H9 (cell line): ENCODE measurements around the gene SOCS6. TPM values are rescaled to one million over a fixed set of nuclear protein-coding genes. Genes with fewer than 3 reads are reported as not detected.

ENCODE experiments used
- DNase-seq: peaks from one replicate; pipeline ENCODE4 v3.0.0-alpha.2; 2017
- H2AFZ ChIP-seq: one replicate; pipeline ENCODE4 v1.6.1; 2013; ENCODE audit warnings: mild to moderate bottlenecking, low read length, control low read depth, moderate library complexity
- H2AK5ac ChIP-seq: 2 replicates; pipeline ENCODE4 v1.6.1; 2013; ENCODE audit warnings: low read length, control low read depth, mixed read lengths; ENCODE audit not compliant: insufficient read length
- H2BK120ac ChIP-seq: one replicate; pipeline ENCODE4 v1.6.1; 2013; ENCODE audit warnings: low read depth, mild to moderate bottlenecking, low read length, control low read depth, inconsistent platforms; ENCODE audit not compliant: poor library complexity, severe bottlenecking
- H2BK12ac ChIP-seq: 2 replicates; pipeline ENCODE4 v1.6.1; 2013; ENCODE audit warnings: low read length, control low read depth, mixed read lengths, low read depth; ENCODE audit not compliant: insufficient read length
- H2BK15ac ChIP-seq: 2 replicates; pipeline ENCODE4 v1.6.1; 2013; ENCODE audit warnings: low read depth, low read length, control low read depth
- H2BK20ac ChIP-seq: one replicate; pipeline ENCODE4 v1.6.1; 2013; ENCODE audit warnings: low read depth, mild to moderate bottlenecking, low read length, control low read depth, inconsistent platforms; ENCODE audit not compliant: poor library complexity, severe bottlenecking
- H2BK5ac ChIP-seq: 2 replicates; pipeline ENCODE4 v1.6.1; 2013; ENCODE audit warnings: low read length, control low read depth, mixed read lengths; ENCODE audit not compliant: insufficient read length
- H3K14ac ChIP-seq: 2 replicates; pipeline ENCODE4 v1.6.1; 2013; ENCODE audit warnings: low read length, control low read depth; ENCODE audit not compliant: insufficient read depth
- H3K18ac ChIP-seq: 2 replicates; pipeline ENCODE4 v1.6.1; 2013; ENCODE audit warnings: low read depth, mild to moderate bottlenecking, mixed read lengths, low read length, control low read depth; ENCODE audit not compliant: insufficient read length
- H3K23ac ChIP-seq: 2 replicates; pipeline ENCODE4 v1.6.1; 2013; ENCODE audit warnings: low read length, control low read depth, mixed read lengths, low read depth; ENCODE audit not compliant: insufficient read length
- H3K23me2 ChIP-seq: 2 replicates; pipeline ENCODE4 v1.6.1; 2013; ENCODE audit warnings: low read depth, mild to moderate bottlenecking, mixed read lengths, low read length, control low read depth; ENCODE audit not compliant: insufficient read length, poor library complexity, severe bottlenecking
- H3K27ac ChIP-seq: 2 replicates; pipeline ENCODE4 v1.5.1; 2013; ENCODE audit warnings: low read length, control low read depth, mixed read lengths, low read depth; ENCODE audit not compliant: insufficient read length
- H3K27me3 ChIP-seq: 2 replicates; pipeline ENCODE4 v1.6.1; 2013; ENCODE audit warnings: low read length, control low read depth, inconsistent platforms; ENCODE audit not compliant: insufficient read depth
- H3K4ac ChIP-seq: 2 replicates; pipeline ENCODE4 v1.6.1; 2013; ENCODE audit warnings: low read depth, mild to moderate bottlenecking, control low read depth, inconsistent platforms, low read length, moderate library complexity
- H3K4me1 ChIP-seq: 2 replicates; pipeline ENCODE4 v1.6.1; 2013; ENCODE audit warnings: low read length, control low read depth, inconsistent platforms; ENCODE audit not compliant: insufficient read depth
- H3K4me2 ChIP-seq: 2 replicates; pipeline ENCODE4 v1.6.1; 2013; ENCODE audit warnings: low read length, control low read depth, mixed read lengths; ENCODE audit not compliant: insufficient read length, insufficient read depth
- H3K56ac ChIP-seq: 2 replicates; pipeline ENCODE4 v1.6.1; 2013; ENCODE audit warnings: low read depth, mild to moderate bottlenecking, mixed read lengths, low read length, control low read depth; ENCODE audit not compliant: insufficient read length
- H3K79me1 ChIP-seq: 2 replicates; pipeline ENCODE4 v1.6.1; 2013; ENCODE audit warnings: low read depth, mild to moderate bottlenecking, moderate library complexity, low read length, control low read depth, inconsistent platforms; ENCODE audit not compliant: insufficient read depth, poor library complexity, severe bottlenecking
- H3K79me2 ChIP-seq: 2 replicates; pipeline ENCODE4 v1.6.1; 2013; ENCODE audit warnings: low read length, control low read depth, inconsistent platforms; ENCODE audit not compliant: insufficient read depth
- H3K9ac ChIP-seq: 2 replicates; pipeline ENCODE4 v1.6.1; 2013; ENCODE audit warnings: low read length, control low read depth, mixed read lengths; ENCODE audit not compliant: insufficient read length; ENCODE audit errors: extremely low read depth
- H3K9me3 ChIP-seq: one replicate; pipeline ENCODE4 v1.6.1; 2013; ENCODE audit warnings: low read depth, low read length, inconsistent platforms; ENCODE audit not compliant: control insufficient read depth
- H3T11ph ChIP-seq: one replicate; pipeline ENCODE4 v1.6.1; 2013; ENCODE audit warnings: mild to moderate bottlenecking, low read length, control low read depth, inconsistent platforms
- H4K20me1 ChIP-seq: one replicate; pipeline ENCODE4 v1.6.1; 2013; ENCODE audit not compliant: control insufficient read depth, insufficient read length, insufficient read depth
- H4K5ac ChIP-seq: 2 replicates; pipeline ENCODE4 v1.6.1; 2013; ENCODE audit warnings: low read depth, mild to moderate bottlenecking, mixed read lengths, low read length, control low read depth; ENCODE audit not compliant: insufficient read length
- H4K8ac ChIP-seq: replicated peaks from 2 replicates; pipeline ENCODE4 v1.6.1; 2013; ENCODE audit warnings: low read length, control low read depth, mixed read lengths, low read depth; ENCODE audit not compliant: insufficient read length
- H4K91ac ChIP-seq: 2 replicates; pipeline ENCODE4 v1.6.1; 2013; ENCODE audit warnings: low read depth, mild to moderate bottlenecking, moderate library complexity, mixed read lengths, low read length, control low read depth; ENCODE audit not compliant: insufficient read length
- H3K27ac Mint-ChIP-seq, 3 experiments: 2 replicates in 2 of 3; 3 replicates in 1 of 3; pipeline ENCODE4 v1.8.0; 2020 to 2021; ENCODE audit warnings: mixed read lengths in 3 of 3, mild to moderate bottlenecking in 1 of 3, moderate library complexity in 1 of 3
- H3K27me3 Mint-ChIP-seq: 2 replicates; pipeline ENCODE4 v1.8.0; 2021; ENCODE audit warnings: low read depth, mild to moderate bottlenecking, moderate library complexity, mixed read lengths
- H3K36me3 Mint-ChIP-seq, 3 experiments: 2 replicates in 2 of 3; 3 replicates in 1 of 3; pipeline ENCODE4 v1.8.0; 2020 to 2021; ENCODE audit warnings: low read depth in 3 of 3, mixed read lengths in 3 of 3; ENCODE audit not compliant: insufficient read depth in 1 of 3
- H3K4me1 Mint-ChIP-seq, 2 experiments: 2 replicates each; pipeline ENCODE4 v1.8.0; 2020; ENCODE audit warnings: mixed read lengths in 2 of 2
- H3K4me3 Mint-ChIP-seq, 2 experiments: 2 replicates in 1 of 2; 3 replicates in 1 of 2; pipeline ENCODE4 v1.8.0; 2020 to 2021; ENCODE audit warnings: mild to moderate bottlenecking in 2 of 2, mixed read lengths in 2 of 2, moderate library complexity in 1 of 2
- H3K9me3 Mint-ChIP-seq, 2 experiments: 2 replicates in 1 of 2; 3 replicates in 1 of 2; pipeline ENCODE4 v1.8.0; 2020; ENCODE audit warnings: mild to moderate bottlenecking in 2 of 2, mixed read lengths in 2 of 2, moderate library complexity in 1 of 2
- WGBS: extraction: QIAGEN DNeasy Blood & Tissue Kit; methylation state at CpG from one replicate; pipeline ENCODE4 v1.1.7; 2013; ENCODE audit warnings: missing lambda C conversion rate, low lambda C conversion rate, mixed read lengths; ENCODE audit not compliant: insufficient read length; ENCODE audit errors: extremely low coverage; 5-methylcytosine and 5-hydroxymethylcytosine counted together
- total RNA-seq: library from RNA; stranded (reverse); gene quantifications from 2 replicates; pipeline ENCODE4 v1.2.1, GENCODE V29; 2021
- TF ChIP-seq, protein P1 (sequence below): fragments of 200-600 bp; sonication (generic); conservative IDR thresholded peaks from 3 replicates; pipeline ENCODE4 v1.8.0; 2021; ENCODE audit warnings: antibody characterized with exemption, mild to moderate bottlenecking

SOCS6 gene
- total RNA-seq, 1 experiment from 2014 or later, result 24.5 TPM

DNA sequence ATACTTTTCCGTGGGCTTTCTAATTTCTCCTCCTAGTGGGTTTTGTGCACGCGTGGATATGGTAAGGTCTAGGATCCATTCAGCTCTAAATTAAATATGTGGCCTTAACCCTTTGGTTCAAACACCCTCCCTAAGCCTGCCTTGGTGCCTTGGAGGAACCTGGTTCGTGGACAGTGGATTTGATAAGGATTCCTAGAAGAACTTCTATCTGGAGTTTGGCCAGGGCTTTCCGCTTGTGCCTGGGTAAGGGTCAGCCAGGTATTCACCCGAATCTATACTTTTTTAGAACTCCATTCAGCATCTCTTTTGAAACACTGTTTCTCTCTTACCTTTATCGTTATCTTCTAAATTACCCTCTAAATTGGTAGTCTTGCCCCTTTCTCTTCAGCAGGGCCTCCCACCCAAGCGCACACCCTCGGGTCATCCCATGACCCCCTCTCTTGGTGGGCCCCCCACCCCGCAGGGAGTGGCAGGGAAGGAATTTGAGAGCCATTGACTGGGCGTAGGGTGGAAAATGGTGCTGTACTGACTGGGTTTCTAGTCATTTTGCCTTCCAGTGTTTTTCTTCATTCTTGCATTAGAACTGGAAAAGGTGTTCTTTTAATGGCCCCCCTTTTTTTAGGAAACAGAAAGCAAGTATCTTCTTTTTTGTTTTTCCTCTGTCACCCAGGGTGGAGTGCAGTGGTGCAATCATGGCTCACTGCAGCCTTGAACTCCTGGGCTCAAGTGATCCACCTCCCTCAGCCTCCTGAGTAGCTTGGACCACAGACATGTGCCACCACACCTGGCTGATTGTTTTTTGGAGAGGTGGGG, 1.8 kb downstream of the SOCS6 start:
- H2AK5ac ChIP-seq, result no peak overlapping the region
- no peak overlapping the region for H2BK5ac ChIP-seq
- no peak overlapping the region for H3T11ph ChIP-seq
- no peaks in the 10 kb centered on the region; the same call in 1 of the 2 replicates for H3K4me1 ChIP-seq
- Mint-ChIP-seq H3K9me3 (peaks cover 0 to 2% of the 10 kb centered on the region in 2 experiments; a peak in 1 of 5 replicates), H3K4me1 (peaks cover 41% of the 10 kb centered on the region in 2 experiments), H3K4me3 (peak overlapping the region; percentile 90 to 96), H3K27me3 (no peaks in the 10 kb centered on the region), H3K27ac (peak overlapping the region in 1 of 3 experiments; percentile 52; a peak in 2 of 7 replicates), H3K36me3 (peaks cover 0 to 4% (median 1%) of the 10 kb centered on the region in 3 experiments; a peak in 1 of 7 replicates)
- no peak overlapping the region for H2BK120ac ChIP-seq
- H2AFZ ChIP-seq, result no peak overlapping the region
- DNase-seq, result no peak
- H3K23me2 ChIP-seq, result peaks cover 9% of the 10 kb centered on the region
- H4K5ac ChIP-seq, result no peak overlapping the region
- no peak overlapping the region for H4K91ac ChIP-seq
- no peak overlapping the region for H3K56ac ChIP-seq
- H3K18ac ChIP-seq, result no peak overlapping the region
- H2BK15ac ChIP-seq, result no peak overlapping the region
- H3K79me1 ChIP-seq, result no peaks in the 10 kb centered on the region
- H3K23ac ChIP-seq, result no peak overlapping the region
- no peak overlapping the region for H3K14ac ChIP-seq
- no peaks in the 10 kb centered on the region for H3K9me3 ChIP-seq
- no peak overlapping the region for H3K9ac ChIP-seq
- H3K4me2 ChIP-seq, result peak overlapping the region; percentile 61
- WGBS, result no CpG with 5 or more reads among the region's 11 CpGs
- peaks cover 40% of the 10 kb centered on the region for H3K79me2 ChIP-seq
- no peaks in the 10 kb centered on the region for H4K20me1 ChIP-seq
- no peak overlapping the region for H4K8ac ChIP-seq
- no peak overlapping the region for H2BK20ac ChIP-seq
- no peak overlapping the region for H3K27ac ChIP-seq
- H3K4ac ChIP-seq, result no peak overlapping the region
- no peaks in the 10 kb centered on the region for H3K27me3 ChIP-seq
- TF ChIP-seq, protein P1, sequence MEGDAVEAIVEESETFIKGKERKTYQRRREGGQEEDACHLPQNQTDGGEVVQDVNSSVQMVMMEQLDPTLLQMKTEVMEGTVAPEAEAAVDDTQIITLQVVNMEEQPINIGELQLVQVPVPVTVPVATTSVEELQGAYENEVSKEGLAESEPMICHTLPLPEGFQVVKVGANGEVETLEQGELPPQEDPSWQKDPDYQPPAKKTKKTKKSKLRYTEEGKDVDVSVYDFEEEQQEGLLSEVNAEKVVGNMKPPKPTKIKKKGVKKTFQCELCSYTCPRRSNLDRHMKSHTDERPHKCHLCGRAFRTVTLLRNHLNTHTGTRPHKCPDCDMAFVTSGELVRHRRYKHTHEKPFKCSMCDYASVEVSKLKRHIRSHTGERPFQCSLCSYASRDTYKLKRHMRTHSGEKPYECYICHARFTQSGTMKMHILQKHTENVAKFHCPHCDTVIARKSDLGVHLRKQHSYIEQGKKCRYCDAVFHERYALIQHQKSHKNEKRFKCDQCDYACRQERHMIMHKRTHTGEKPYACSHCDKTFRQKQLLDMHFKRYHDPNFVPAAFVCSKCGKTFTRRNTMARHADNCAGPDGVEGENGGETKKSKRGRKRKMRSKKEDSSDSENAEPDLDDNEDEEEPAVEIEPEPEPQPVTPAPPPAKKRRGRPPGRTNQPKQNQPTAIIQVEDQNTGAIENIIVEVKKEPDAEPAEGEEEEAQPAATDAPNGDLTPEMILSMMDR, result no peak
- no peak overlapping the region for H2BK12ac ChIP-seq
